22Rv1 (cell line): Measurements from ENCODE around the gene TNFSF15.

Source experiments
- ZFX ChIP-seq: fragments of 450-650 bp; IDR thresholded peaks from 2 replicates; pipeline ENCODE4 v1.6.1; 2017; ENCODE audit warnings: antibody characterized with exemption, borderline replicate concordance
- TF ChIP-seq, protein P1 (sequence below): fragments of 450-650 bp; IDR thresholded peaks from 2 replicates; pipeline ENCODE4 v1.5.1; 2017; ENCODE audit warnings: mild to moderate bottlenecking

GRCh38 chr9:114805670-114806525 is at the start of gene TNFSF15:
- TF ChIP-seq, protein P1, sequence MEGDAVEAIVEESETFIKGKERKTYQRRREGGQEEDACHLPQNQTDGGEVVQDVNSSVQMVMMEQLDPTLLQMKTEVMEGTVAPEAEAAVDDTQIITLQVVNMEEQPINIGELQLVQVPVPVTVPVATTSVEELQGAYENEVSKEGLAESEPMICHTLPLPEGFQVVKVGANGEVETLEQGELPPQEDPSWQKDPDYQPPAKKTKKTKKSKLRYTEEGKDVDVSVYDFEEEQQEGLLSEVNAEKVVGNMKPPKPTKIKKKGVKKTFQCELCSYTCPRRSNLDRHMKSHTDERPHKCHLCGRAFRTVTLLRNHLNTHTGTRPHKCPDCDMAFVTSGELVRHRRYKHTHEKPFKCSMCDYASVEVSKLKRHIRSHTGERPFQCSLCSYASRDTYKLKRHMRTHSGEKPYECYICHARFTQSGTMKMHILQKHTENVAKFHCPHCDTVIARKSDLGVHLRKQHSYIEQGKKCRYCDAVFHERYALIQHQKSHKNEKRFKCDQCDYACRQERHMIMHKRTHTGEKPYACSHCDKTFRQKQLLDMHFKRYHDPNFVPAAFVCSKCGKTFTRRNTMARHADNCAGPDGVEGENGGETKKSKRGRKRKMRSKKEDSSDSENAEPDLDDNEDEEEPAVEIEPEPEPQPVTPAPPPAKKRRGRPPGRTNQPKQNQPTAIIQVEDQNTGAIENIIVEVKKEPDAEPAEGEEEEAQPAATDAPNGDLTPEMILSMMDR = no peak
- no peak for TF ChIP-seq ZFX
